Natural killer cell (primary cell): ENCODE data around the gene BAIAP2. TPM values are rescaled to one million over a fixed set of nuclear protein-coding genes. Genes with fewer than 3 reads are reported as not detected.

ENCODE experiments used
- ATAC-seq, 3 donors: fragments of 150-1000 bp in 2 of 3; fragments of 200-7000 bp in 1 of 3; cut with Tn5 transposase; 1 replicate in 1 of 3; 2 replicates in 2 of 3; pipeline ENCODE4 v1.10.0; 2021; ENCODE audit warnings: mild to moderate bottlenecking in 2 of 3, moderate library complexity in 2 of 3
- DNase-seq, 2 donors: peaks; one replicate each; pipeline versions ENCODE4 v3.0.0 to v3.0.0-alpha.2; 2013 to 2021; ENCODE audit warnings: mixed read lengths in 1 of 2
- H3K27ac ChIP-seq: one replicate; pipeline ENCODE4 v1.5.1; 2013; ENCODE audit warnings: mild to moderate bottlenecking, low read length
- H3K27me3 ChIP-seq: one replicate; pipeline ENCODE4 v1.6.1; 2013; ENCODE audit warnings: low read length; ENCODE audit not compliant: control insufficient read depth, insufficient read depth
- H3K36me3 ChIP-seq: one replicate; pipeline ENCODE4 v1.6.1; 2013; ENCODE audit warnings: low read length; ENCODE audit not compliant: control insufficient read depth, insufficient read depth
- H3K4me1 ChIP-seq: one replicate; pipeline ENCODE4 v1.6.1; 2013; ENCODE audit warnings: low read length; ENCODE audit not compliant: control insufficient read depth, insufficient read depth
- H3K4me3 ChIP-seq: one replicate; pipeline ENCODE4 v1.5.1; 2013; ENCODE audit warnings: low read length
- H3K9me3 ChIP-seq: one replicate; pipeline ENCODE4 v1.6.1; 2013; ENCODE audit warnings: low read length; ENCODE audit not compliant: control insufficient read depth, insufficient read depth
- H3K27ac Mint-ChIP-seq, 2 donors: one replicate each; pipeline ENCODE4 v1.8.0; 2022; ENCODE audit warnings: mild to moderate bottlenecking in 2 of 2, mixed read lengths in 2 of 2, moderate library complexity in 1 of 2
- H3K27me3 Mint-ChIP-seq, 2 donors: one replicate each; pipeline ENCODE4 v1.8.0; 2022; ENCODE audit warnings: low read depth in 2 of 2, mixed read lengths in 2 of 2
- H3K36me3 Mint-ChIP-seq: one replicate; pipeline ENCODE4 v1.8.0; 2022; ENCODE audit warnings: mixed read lengths
- H3K4me1 Mint-ChIP-seq, 2 donors: one replicate each; pipeline ENCODE4 v1.8.0; 2022; ENCODE audit warnings: mixed read lengths in 2 of 2
- H3K4me3 Mint-ChIP-seq: one replicate; pipeline ENCODE4 v1.8.0; 2022; ENCODE audit warnings: mild to moderate bottlenecking, moderate library complexity, mixed read lengths
- H3K9me3 Mint-ChIP-seq, 2 donors: one replicate each; pipeline ENCODE4 v1.8.0; 2022; ENCODE audit warnings: mixed read lengths in 2 of 2
- WGBS: methylation state at CpG from one replicate; pipeline ENCODE4 v1.1.7; 2013; ENCODE audit warnings: missing lambda C conversion rate; ENCODE audit not compliant: insufficient coverage; 5-methylcytosine and 5-hydroxymethylcytosine counted together
- intact Hi-C: fragments of 100-400 bp; cut with micrococcal nuclease; formaldehyde crosslinking; loops from one replicate; pipeline ENCODE4 v1.14.2; 2022
- total RNA-seq, 4 donors: library from RNA; stranded (reverse); fragments of 120-200 nt in 1 of 4; gene quantifications; one replicate each; pipeline versions ENCODE4 v1.2.3 to v1.2.4, GENCODE V29; 2013 to 2022
- TF ChIP-seq, protein P1 (sequence below): fragments of 200-600 bp; IDR thresholded peaks from one replicate; pipeline ENCODE4 v1.8.0; 2022; ENCODE audit warnings: antibody characterized with exemption

Gene BAIAP2
- total RNA-seq, 3 donors from 2014 or later (not counting 1 experiment from before 2014, with no cell fraction given): 6.7 to 12.3 (median 10.4) TPM

DNA sequence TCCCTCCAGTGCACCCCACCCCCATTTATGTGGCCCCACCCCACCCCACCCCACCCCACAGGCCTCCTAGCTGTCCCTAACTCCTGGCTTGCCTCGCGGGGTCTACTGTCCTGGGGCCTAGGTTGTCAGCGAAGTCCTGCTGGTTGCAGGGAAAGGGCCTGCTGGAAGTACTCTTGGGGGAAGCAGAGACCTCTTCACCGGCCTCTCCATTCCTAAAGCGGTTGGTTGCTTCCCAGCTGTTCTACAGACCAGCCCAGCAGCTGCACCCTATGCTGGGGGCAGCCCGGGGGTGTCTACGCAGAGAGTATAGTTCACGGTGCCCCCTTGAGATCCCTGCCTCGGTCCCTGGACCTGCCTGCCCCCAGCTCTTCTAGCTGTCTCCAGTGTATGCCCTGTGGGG is 56.2 kb downstream of the BAIAP2 start:
- H3K4me3 ChIP-seq: no peak overlapping the region
- Mint-ChIP-seq H3K4me1 (peaks cover 0 to 4% of the 10 kb centered on the region in 2 donors), H3K4me3 (no peak overlapping the region), H3K27ac (no peak overlapping the region), H3K36me3 (no peaks in the 10 kb centered on the region), H3K9me3 (no peaks in the 10 kb centered on the region), H3K27me3 (no peaks in the 10 kb centered on the region)
- TF ChIP-seq, protein P1, sequence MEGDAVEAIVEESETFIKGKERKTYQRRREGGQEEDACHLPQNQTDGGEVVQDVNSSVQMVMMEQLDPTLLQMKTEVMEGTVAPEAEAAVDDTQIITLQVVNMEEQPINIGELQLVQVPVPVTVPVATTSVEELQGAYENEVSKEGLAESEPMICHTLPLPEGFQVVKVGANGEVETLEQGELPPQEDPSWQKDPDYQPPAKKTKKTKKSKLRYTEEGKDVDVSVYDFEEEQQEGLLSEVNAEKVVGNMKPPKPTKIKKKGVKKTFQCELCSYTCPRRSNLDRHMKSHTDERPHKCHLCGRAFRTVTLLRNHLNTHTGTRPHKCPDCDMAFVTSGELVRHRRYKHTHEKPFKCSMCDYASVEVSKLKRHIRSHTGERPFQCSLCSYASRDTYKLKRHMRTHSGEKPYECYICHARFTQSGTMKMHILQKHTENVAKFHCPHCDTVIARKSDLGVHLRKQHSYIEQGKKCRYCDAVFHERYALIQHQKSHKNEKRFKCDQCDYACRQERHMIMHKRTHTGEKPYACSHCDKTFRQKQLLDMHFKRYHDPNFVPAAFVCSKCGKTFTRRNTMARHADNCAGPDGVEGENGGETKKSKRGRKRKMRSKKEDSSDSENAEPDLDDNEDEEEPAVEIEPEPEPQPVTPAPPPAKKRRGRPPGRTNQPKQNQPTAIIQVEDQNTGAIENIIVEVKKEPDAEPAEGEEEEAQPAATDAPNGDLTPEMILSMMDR: no peak
- peaks cover 37% of the 10 kb centered on the region for H3K4me1 ChIP-seq
- H3K36me3 ChIP-seq: no peaks in the 10 kb centered on the region
- WGBS: 93% methylated on average over 9 of the region's 9 CpGs
- no peak for DNase-seq
- no peaks in the 10 kb centered on the region for H3K27me3 ChIP-seq
- no peaks in the 10 kb centered on the region for H3K9me3 ChIP-seq
- H3K27ac ChIP-seq: no peak overlapping the region
- intact Hi-C loops: no loop called here
- ATAC-seq: no peak

DNA sequence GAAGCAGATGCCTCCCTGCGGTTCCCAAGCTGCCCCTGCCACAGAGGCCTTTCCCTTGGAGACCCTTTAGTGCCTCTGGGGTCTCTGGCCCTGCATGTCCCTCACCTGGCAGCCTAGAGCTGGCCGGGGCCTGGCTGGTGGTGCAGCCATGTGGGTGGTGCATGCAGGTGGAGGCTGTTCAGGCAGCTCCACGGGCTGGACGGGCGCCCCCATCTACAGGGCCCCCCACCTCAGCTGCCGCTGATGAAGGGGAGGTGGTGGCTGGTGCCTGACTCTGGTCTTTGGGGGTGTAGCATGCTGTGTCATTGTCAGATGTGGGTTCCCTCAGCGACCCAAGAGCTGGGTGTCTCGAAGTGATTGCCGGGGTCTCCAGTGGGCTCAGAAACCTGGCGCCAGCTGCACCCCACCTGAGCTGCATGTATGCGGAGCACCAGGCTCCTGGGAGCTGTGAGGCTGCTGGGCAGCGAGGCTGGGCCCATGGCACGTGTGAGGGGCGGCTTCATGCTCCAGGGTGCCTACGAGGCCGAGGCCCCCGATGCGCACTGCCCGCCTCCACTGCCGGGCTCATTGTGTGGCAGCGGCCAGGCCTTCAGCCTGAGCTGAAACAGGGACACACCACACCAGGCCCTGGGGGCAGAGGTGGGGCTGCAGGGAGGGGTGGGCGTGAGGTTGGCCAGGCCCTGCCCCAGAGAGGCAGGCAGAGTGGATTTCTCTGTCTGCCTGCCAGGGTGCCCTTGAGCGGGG is 57.0 kb downstream of the BAIAP2 start:
- H3K27ac ChIP-seq: no peak overlapping the region
- WGBS: 87% methylated on average over 23 of the region's 23 CpGs
- no peaks in the 10 kb centered on the region for H3K36me3 ChIP-seq
- Mint-ChIP-seq H3K4me3 (no peak overlapping the region), H3K36me3 (no peaks in the 10 kb centered on the region), H3K27me3 (no peaks in the 10 kb centered on the region), H3K9me3 (no peaks in the 10 kb centered on the region), H3K4me1 (peaks cover 4 to 5% of the 10 kb centered on the region in 2 donors), H3K27ac (peak overlapping the region in 1 of 2 donors; percentile 44)
- H3K4me3 ChIP-seq: no peak overlapping the region
- peaks cover 44% of the 10 kb centered on the region for H3K4me1 ChIP-seq
- TF ChIP-seq, protein P1: no peak
- intact Hi-C loops: no loop called here
- H3K9me3 ChIP-seq: no peaks in the 10 kb centered on the region
- ATAC-seq (no peak), DNase-seq (no peak)
- H3K27me3 ChIP-seq: no peaks in the 10 kb centered on the region

DNA sequence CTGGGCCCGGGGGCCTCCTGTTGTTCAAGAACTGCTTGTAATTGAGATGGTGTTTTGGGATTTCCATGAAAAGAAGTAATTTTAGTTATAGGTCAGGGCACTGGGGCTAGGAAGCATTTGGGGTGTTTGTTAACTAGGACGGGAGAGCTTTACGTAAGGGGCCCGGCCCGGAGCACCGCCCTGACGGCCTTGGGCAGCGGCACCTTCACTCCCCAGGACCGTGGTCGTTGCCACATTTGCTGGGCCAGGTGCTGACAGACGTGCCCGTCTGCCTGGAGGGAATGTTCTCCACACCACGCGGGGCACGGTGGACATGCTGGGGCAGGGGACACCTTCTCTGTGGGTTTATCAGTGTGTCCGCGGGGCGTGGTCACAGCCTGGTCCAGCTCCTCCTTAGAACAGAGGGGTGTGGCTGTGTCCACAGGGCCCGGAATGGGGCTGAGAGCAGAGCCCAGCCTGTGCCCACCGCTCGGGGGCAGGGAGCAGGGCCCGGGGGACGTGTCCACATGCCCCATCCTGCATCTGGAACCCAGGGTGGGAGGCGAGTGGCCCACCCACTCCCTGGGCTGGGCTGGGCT is 57.7 kb downstream of the BAIAP2 start:
- ATAC-seq: no peak
- 92% methylated on average over 24 of the region's 24 CpGs for WGBS
- H3K27me3 ChIP-seq: no peaks in the 10 kb centered on the region
- H3K36me3 ChIP-seq: no peaks in the 10 kb centered on the region
- H3K36me3 Mint-ChIP-seq: no peaks in the 10 kb centered on the region
- H3K4me3 ChIP-seq: no peak overlapping the region
- TF ChIP-seq, protein P1: no peak
- no peaks in the 10 kb centered on the region for H3K27me3 Mint-ChIP-seq
- no peaks in the 10 kb centered on the region for H3K9me3 Mint-ChIP-seq
- H3K9me3 ChIP-seq: no peaks in the 10 kb centered on the region
- peak overlapping the region in 1 of 2 donors; percentile 44 for H3K27ac Mint-ChIP-seq
- intact Hi-C loops: no loop called here
- H3K4me1 ChIP-seq: peaks cover 49% of the 10 kb centered on the region
- H3K27ac ChIP-seq: no peak overlapping the region
- peaks cover 4 to 6% of the 10 kb centered on the region in 2 donors for H3K4me1 Mint-ChIP-seq
- DNase-seq: no peak
- H3K4me3 Mint-ChIP-seq: no peak overlapping the region
